Measurements from ENCODE around the gene SNTG2. TPM values are rescaled to one million over a fixed set of nuclear protein-coding genes. Genes with fewer than 3 reads are reported as not detected.

SNTG2 gene
- polyA plus RNA-seq, 3 donors: not detected

DNA sequence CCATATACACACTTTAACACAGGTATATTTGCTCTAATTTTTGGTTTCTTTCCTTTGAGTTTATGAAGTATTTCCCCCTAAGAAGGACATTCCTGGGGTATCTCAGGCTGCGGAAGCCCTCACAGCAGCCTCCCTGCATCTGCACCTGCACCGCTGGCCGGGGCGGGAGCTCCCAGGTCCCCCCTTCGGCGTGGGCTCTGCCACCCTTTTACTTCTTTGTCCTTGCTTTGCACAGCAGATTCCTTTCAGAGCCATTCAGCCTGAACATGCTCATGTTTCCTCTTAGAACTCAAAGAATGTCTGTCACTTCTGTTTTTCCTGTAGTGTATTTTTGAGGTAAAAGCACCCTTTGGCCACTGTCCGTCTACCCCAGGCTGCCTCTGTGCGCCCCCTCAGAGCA is 146.5 kb downstream of the SNTG2 start:
- Histone ChIP-seq H3K79me2 (ENCODE audit: insufficient read depth, low read length) (no peaks in the 10 kb centered on the region), H3K27me3 (ENCODE audit: control insufficient read depth in 2 of 2, insufficient read depth in 2 of 2, low read length in 2 of 2) (no peaks in the 10 kb centered on the region), H3K4me3 (replicated peaks in 1 of 3; ENCODE audit: low read depth in 2 of 3, low read length in 3 of 3) (no peak overlapping the region), H3K9ac (ENCODE audit: insufficient read depth, low read length, poor library complexity, severe bottlenecking) (no peak overlapping the region), H3K4me2 (replicated peaks; ENCODE audit: extremely low read depth, low read length, poor library complexity, severe bottlenecking) (no peak overlapping the region), H3K36me3 (replicated peaks in 1 of 2; ENCODE audit: control insufficient read depth in 1 of 2, insufficient read depth in 2 of 2, low read length in 2 of 2) (no peaks in the 10 kb centered on the region), H3K9me3 (replicated peaks in 1 of 2; ENCODE audit: control insufficient read depth in 1 of 2, insufficient read depth in 1 of 2, low read length in 2 of 2) (no peaks in the 10 kb centered on the region), H3K4me1 (ENCODE audit: control insufficient read depth in 1 of 2, insufficient read depth in 2 of 2, low read length in 2 of 2) (no peaks in the 10 kb centered on the region), H3K27ac (ENCODE audit: low read depth in 1 of 2, low read length in 2 of 2) (no peak overlapping the region), H4K20me1 (ENCODE audit: insufficient read depth, low read length) (no peaks in the 10 kb centered on the region), H2AFZ (ENCODE audit: insufficient read depth, low read depth, low read length, poor library complexity, severe bottlenecking) (no peak overlapping the region)
- no peaks in the 10 kb centered on the region for H3K4me1 Mint-ChIP-seq
- no CpG with 5 or more reads among the region's 8 CpGs for WGBS (ENCODE audit: insufficient coverage)
- intact Hi-C loops (cut with micrococcal nuclease): no loop called here
- TF ChIP-seq, protein P1, sequence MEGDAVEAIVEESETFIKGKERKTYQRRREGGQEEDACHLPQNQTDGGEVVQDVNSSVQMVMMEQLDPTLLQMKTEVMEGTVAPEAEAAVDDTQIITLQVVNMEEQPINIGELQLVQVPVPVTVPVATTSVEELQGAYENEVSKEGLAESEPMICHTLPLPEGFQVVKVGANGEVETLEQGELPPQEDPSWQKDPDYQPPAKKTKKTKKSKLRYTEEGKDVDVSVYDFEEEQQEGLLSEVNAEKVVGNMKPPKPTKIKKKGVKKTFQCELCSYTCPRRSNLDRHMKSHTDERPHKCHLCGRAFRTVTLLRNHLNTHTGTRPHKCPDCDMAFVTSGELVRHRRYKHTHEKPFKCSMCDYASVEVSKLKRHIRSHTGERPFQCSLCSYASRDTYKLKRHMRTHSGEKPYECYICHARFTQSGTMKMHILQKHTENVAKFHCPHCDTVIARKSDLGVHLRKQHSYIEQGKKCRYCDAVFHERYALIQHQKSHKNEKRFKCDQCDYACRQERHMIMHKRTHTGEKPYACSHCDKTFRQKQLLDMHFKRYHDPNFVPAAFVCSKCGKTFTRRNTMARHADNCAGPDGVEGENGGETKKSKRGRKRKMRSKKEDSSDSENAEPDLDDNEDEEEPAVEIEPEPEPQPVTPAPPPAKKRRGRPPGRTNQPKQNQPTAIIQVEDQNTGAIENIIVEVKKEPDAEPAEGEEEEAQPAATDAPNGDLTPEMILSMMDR (IDR thresholded peaks at IDR 0.05): no peak
- peaks cover 0 to 5% (median 3%) of the 10 kb centered on the region in 3 donors for H3K27me3 Mint-ChIP-seq (ENCODE audit: low read depth in 3 of 3)
- no peaks in the 10 kb centered on the region for H3K36me3 Mint-ChIP-seq
- H3K27ac Mint-ChIP-seq: no peak overlapping the region
- peaks cover 0 to 2% (median 0%) of the 10 kb centered on the region in 7 donors for H3K9me3 Mint-ChIP-seq
- DNase-seq: no peak
- H3K4me3 Mint-ChIP-seq: no peak overlapping the region

DNA sequence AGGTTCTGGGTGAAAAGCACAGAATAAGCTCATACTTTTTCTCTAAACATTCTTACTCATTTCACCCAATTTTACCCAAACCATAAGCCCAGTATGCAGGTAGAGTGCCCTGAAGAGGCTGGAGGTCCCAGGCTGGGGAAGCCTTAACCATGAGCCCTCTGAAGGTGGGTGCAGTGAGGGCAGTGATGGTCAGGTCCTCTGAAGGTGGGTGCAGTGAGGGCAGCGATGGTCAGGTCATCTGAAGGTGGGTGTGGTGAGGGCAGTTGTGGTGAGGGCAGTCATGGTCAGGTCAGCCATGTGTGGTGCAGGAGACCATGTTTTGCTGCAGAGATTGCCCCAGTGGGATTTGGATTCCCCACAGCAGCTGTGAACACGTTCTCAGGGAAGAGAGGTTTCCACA is 148.8 kb downstream of the SNTG2 start:
- no peaks in the 10 kb centered on the region for H3K9me3 ChIP-seq (replicated peaks in 1 of 2; ENCODE audit: control insufficient read depth in 1 of 2, insufficient read depth in 1 of 2, low read length in 2 of 2)
- no peak overlapping the region for H3K4me3 ChIP-seq (replicated peaks in 1 of 3; ENCODE audit: low read depth in 2 of 3, low read length in 3 of 3)
- peaks cover 0 to 3% (median 2%) of the 10 kb centered on the region in 3 donors for H3K27me3 Mint-ChIP-seq (ENCODE audit: low read depth in 3 of 3)
- no peak overlapping the region for H2AFZ ChIP-seq (ENCODE audit: insufficient read depth, low read depth, low read length, poor library complexity, severe bottlenecking)
- H3K36me3 Mint-ChIP-seq: no peaks in the 10 kb centered on the region
- H3K9me3 Mint-ChIP-seq: peaks cover 0 to 1% (median 0%) of the 10 kb centered on the region in 7 donors
- H3K4me1 ChIP-seq (ENCODE audit: control insufficient read depth in 1 of 2, insufficient read depth in 2 of 2, low read length in 2 of 2): no peaks in the 10 kb centered on the region
- no peak overlapping the region for H3K4me3 Mint-ChIP-seq
- H3K4me2 ChIP-seq (replicated peaks; ENCODE audit: extremely low read depth, low read length, poor library complexity, severe bottlenecking): no peak overlapping the region
- no peaks in the 10 kb centered on the region for H4K20me1 ChIP-seq (ENCODE audit: insufficient read depth, low read length)
- H3K27me3 ChIP-seq (ENCODE audit: control insufficient read depth in 2 of 2, insufficient read depth in 2 of 2, low read length in 2 of 2): no peaks in the 10 kb centered on the region
- TF ChIP-seq, protein P1 (IDR thresholded peaks at IDR 0.05): no peak
- H3K27ac Mint-ChIP-seq: no peak overlapping the region
- intact Hi-C loops (cut with micrococcal nuclease): no loop called here
- H3K79me2 ChIP-seq (ENCODE audit: insufficient read depth, low read length): no peaks in the 10 kb centered on the region
- H3K4me1 Mint-ChIP-seq: no peaks in the 10 kb centered on the region
- 50% methylated on average over 1 of the region's 2 CpGs for WGBS (ENCODE audit: insufficient coverage)
- no peaks in the 10 kb centered on the region for H3K36me3 ChIP-seq (replicated peaks in 1 of 2; ENCODE audit: control insufficient read depth in 1 of 2, insufficient read depth in 2 of 2, low read length in 2 of 2)
- DNase-seq: no peak
- no peak overlapping the region for H3K27ac ChIP-seq (ENCODE audit: low read depth in 1 of 2, low read length in 2 of 2)
- H3K9ac ChIP-seq (ENCODE audit: insufficient read depth, low read length, poor library complexity, severe bottlenecking): no peak overlapping the region

Data from CD14-positive monocyte (primary cell).